HEK293T (cell line): ENCODE measurements around the gene TBX20.

ENCODE experiments used
- CTCF ChIA-PET: fragments of 350-600 bp; formaldehyde crosslinking; extraction: SDS; loops from one replicate; lab custom pipeline; 2021; ENCODE audit warnings: antibody characterized with exemption, inconsistent platforms; lab: Yijun Ruan, JAX
- POLR2A ChIA-PET: fragments of 350-600 bp; formaldehyde crosslinking; extraction: SDS; loops from one replicate; lab custom pipeline; 2020; ENCODE audit warnings: antibody characterized with exemption, inconsistent platforms; lab: Yijun Ruan, JAX
- DNase-seq: peaks from one replicate; pipeline ENCODE4 v3.0.0; 2012; ENCODE audit warnings: mixed read lengths; ENCODE audit errors: extremely low spot score
- ARNT ChIP-seq: fragments of 450-650 bp; IDR thresholded peaks from 2 replicates; pipeline ENCODE4 v1.6.1; 2017; ENCODE audit warnings: mild to moderate bottlenecking
- BHLHE40 ChIP-seq: fragments of 450-650 bp; IDR thresholded peaks from 2 replicates; pipeline ENCODE4 v1.6.1; 2016; ENCODE audit warnings: mild to moderate bottlenecking, moderate library complexity, borderline replicate concordance
- CTBP1 ChIP-seq: fragments of 450-650 bp; IDR thresholded peaks from 2 replicates; pipeline ENCODE4 v1.6.1; 2016; ENCODE audit warnings: borderline replicate concordance
- ELF4 ChIP-seq: fragments of 450-650 bp; IDR thresholded peaks from 2 replicates; pipeline ENCODE4 v1.6.1; 2017; ENCODE audit warnings: antibody characterized with exemption
- FOXA1 ChIP-seq: fragments of 450-650 bp; IDR thresholded peaks from 2 replicates; pipeline ENCODE4 v1.6.1; 2016; ENCODE audit warnings: mild to moderate bottlenecking
- FOXK2 ChIP-seq: fragments of 450-650 bp; IDR thresholded peaks from 2 replicates; pipeline ENCODE4 v1.6.1; 2016; ENCODE audit warnings: mild to moderate bottlenecking
- FOXM1 ChIP-seq: fragments of 450-650 bp; IDR thresholded peaks from 2 replicates; pipeline ENCODE4 v1.6.1; 2017; ENCODE audit warnings: mild to moderate bottlenecking, borderline replicate concordance
- HDGF ChIP-seq: fragments of 450-650 bp; IDR thresholded peaks from 2 replicates; pipeline ENCODE4 v1.6.1; 2017; ENCODE audit warnings: antibody characterized with exemption, borderline replicate concordance
- L3MBTL2 ChIP-seq: fragments of 450-650 bp; conservative IDR thresholded peaks from 2 replicates; pipeline ENCODE4 v1.6.1; 2016; ENCODE audit warnings: mild to moderate bottlenecking
- LEF1 ChIP-seq: fragments of 450-650 bp; IDR thresholded peaks from 2 replicates; pipeline ENCODE4 v1.6.1; 2017; ENCODE audit warnings: mild to moderate bottlenecking, borderline replicate concordance
- NFRKB ChIP-seq: fragments of 450-650 bp; IDR thresholded peaks from 2 replicates; pipeline ENCODE4 v1.6.1; 2016; ENCODE audit warnings: mild to moderate bottlenecking, moderate library complexity
- SP1 ChIP-seq: fragments of 450-650 bp; IDR thresholded peaks from 2 replicates; pipeline ENCODE4 v1.6.1; 2017
- SUZ12 ChIP-seq: fragments of 450-650 bp; IDR thresholded peaks from 2 replicates; pipeline ENCODE4 v1.6.1; 2016; ENCODE audit warnings: mild to moderate bottlenecking
- TARDBP ChIP-seq: fragments of 450-650 bp; IDR thresholded peaks from 2 replicates; pipeline ENCODE4 v1.6.1; 2016
- ZNF384 ChIP-seq: fragments of 450-650 bp; IDR thresholded peaks from 2 replicates; pipeline ENCODE4 v1.6.1; 2016
- TF ChIP-seq, protein P1 (sequence below): fragments of 450-650 bp; IDR thresholded peaks from 2 replicates; pipeline ENCODE4 v1.6.1; 2016

TBX20 gene

DNA sequence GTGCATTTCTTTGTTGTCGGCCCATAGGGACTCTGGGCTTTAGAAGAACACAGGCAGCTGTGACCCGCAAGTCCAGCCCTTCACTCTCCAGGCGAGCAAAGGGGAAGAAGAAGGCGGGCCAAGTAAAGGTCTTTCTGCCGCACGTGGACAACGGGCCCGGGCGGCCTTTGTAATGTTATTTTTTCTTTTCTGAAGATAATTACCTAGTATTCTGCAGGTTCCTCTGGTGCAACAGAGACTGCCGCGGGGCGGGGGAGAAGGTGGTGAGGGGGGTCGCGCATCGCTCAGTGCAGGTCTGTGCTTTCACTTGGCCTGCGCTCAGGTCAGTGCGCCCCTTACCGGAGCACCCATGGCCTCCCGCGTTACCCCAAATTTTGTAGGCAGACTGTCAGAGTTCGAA is 7.1 kb upstream of the TBX20 start:
- POLR2A ChIA-PET, result no interaction called here
- DNase-seq, result no peak
- TF ChIP-seq BHLHE40 (no peak), FOXM1 (no peak), SP1 (no peak), L3MBTL2 (no peak), ZNF384 (no peak), NFRKB (no peak), FOXA1 (no peak), LEF1 (no peak), HDGF (no peak), SUZ12 (no peak), CTBP1 (no peak)
- TF ChIP-seq, protein P1, sequence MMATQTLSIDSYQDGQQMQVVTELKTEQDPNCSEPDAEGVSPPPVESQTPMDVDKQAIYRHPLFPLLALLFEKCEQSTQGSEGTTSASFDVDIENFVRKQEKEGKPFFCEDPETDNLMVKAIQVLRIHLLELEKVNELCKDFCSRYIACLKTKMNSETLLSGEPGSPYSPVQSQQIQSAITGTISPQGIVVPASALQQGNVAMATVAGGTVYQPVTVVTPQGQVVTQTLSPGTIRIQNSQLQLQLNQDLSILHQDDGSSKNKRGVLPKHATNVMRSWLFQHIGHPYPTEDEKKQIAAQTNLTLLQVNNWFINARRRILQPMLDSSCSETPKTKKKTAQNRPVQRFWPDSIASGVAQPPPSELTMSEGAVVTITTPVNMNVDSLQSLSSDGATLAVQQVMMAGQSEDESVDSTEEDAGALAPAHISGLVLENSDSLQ, result no peak
- CTCF ChIA-PET, result no interaction called here

DNA sequence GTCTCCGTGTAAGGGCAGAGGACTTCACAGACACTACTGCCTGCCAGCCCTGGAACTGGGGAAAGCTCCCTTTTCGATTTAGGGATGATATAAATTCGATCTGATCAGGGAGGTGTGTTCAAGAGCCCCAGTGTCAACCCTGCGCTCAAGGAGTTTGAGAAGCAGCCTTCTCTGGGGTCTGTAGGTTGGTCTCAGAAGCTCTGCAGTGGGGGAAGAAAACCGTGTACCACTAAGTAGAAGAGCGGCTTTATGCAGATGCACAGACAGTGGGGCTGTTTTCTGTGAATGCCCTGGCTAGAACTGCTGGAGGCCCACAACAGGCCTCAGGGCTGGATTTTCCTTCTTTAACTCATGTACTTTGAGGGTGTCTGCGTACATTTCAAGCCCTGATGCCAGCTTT is 6.3 kb upstream of the TBX20 start:
- DNase-seq, result no peak
- no peak for TF ChIP-seq LEF1
- no peak for TF ChIP-seq CTBP1
- POLR2A ChIA-PET, result no interaction called here
- CTCF ChIA-PET, result no interaction called here

DNA sequence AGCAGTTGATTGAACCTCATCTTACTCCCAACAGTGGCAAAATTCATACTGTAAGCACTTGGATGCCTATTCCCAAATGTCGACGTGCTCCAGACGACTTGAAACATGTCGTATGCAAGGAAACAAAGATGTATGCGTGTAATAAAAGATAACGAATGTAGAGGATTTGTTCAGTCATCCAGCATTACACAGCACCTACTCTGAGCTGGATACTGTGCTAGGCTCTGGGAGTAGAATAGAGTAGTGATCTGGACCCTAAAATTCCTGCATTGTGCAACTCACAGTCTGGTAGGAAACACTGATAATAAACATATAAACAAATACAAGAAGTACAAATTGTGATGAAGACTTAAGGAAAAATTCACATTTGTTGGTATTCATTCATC is 5.6 kb upstream of the TBX20 start:
- TF ChIP-seq ZNF384, result no peak
- no peak for TF ChIP-seq FOXM1
- TF ChIP-seq, protein P1, result no peak
- TF ChIP-seq BHLHE40, result no peak
- TF ChIP-seq CTBP1, result no peak
- TF ChIP-seq SP1, result no peak
- TF ChIP-seq TARDBP, result no peak
- no peak for TF ChIP-seq FOXK2
- TF ChIP-seq ELF4, result no peak
- no peak for TF ChIP-seq ARNT
- TF ChIP-seq LEF1, result no peak
- TF ChIP-seq L3MBTL2, result no peak
- no peak for TF ChIP-seq SUZ12
- no peak for TF ChIP-seq HDGF
- TF ChIP-seq NFRKB, result no peak
- no peak for TF ChIP-seq FOXA1
- DNase-seq, result no peak
- CTCF ChIA-PET, result no interaction called here
- POLR2A ChIA-PET, result no interaction called here

DNA sequence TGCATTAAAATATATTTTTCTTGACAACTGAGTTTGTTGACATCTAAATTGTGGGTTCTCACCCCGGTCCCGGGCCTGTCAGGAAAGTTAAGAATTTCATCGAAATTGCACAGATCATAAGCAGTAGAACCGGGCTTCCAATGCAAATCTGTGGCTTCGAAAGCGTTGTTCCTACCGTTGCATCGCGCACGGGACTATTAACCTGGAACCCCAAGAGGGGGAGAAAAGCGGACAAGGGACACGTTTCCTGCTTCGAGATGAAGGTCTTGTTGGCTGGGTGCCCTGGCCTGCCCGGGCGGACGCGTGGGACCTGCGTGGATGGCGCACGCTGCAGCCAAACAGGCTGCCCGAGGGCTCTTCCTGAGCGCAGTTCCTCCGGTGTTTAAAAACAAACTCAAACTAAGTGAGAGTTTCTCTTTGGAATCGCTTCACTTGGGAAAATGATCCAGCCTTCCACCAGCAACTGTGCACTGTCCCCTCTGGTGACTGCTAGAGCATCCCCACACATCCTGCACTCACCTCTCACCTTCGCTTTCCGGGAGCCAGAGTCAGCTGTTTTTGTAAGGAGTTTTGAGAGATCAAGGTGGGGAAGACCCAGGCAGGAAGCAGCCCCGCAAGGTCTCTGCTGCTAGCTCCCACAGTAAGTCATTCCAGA is 5.1 kb upstream of the TBX20 start:
- ChIA-PET POLR2A (no interaction called here), CTCF (no interaction called here)
- no peak for TF ChIP-seq FOXM1
- no peak for TF ChIP-seq LEF1
- TF ChIP-seq FOXA1, result no peak
- TF ChIP-seq SUZ12, result no peak

DNA sequence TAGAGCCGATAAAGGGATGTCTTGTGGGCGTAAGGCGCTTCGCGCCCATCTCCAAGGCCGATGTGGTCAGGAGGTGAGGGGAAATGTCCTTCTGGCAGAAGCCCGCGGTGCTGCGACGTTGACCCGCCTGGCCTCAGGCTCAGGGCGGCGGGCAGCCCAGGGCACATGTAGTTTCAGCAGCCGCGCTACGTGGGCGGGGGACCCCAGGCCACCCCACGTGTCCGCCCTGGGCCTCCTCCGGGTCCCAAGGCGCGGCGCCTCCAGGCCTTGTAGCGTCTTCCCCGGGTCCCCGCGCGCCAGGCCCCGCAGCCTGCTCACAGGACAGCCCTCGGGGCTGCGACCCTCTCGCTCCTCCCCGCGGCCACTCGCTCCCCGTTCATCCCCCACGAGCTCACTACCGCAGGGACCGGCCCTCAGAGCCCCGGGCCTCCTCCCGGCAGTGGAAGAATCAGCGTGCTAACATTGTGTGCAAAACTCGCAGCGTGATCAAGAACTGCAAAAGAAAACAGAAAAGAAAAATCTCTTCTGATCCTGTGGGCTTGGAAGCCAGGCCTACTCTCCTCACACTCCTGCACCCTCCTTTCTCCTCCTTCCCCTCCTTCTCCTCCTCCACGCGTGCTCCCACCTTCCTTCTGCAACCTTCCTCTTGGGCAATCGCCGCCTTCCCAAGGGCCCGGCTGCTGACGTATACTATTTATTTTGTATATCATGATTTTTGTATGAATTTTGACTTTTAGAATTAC is 4.4 kb upstream of the TBX20 start:
- CTCF ChIA-PET, result no interaction called here

More for the DNA sequence above, 5.1 kb upstream of the TBX20 start:
- no peak for DNase-seq

DNA sequence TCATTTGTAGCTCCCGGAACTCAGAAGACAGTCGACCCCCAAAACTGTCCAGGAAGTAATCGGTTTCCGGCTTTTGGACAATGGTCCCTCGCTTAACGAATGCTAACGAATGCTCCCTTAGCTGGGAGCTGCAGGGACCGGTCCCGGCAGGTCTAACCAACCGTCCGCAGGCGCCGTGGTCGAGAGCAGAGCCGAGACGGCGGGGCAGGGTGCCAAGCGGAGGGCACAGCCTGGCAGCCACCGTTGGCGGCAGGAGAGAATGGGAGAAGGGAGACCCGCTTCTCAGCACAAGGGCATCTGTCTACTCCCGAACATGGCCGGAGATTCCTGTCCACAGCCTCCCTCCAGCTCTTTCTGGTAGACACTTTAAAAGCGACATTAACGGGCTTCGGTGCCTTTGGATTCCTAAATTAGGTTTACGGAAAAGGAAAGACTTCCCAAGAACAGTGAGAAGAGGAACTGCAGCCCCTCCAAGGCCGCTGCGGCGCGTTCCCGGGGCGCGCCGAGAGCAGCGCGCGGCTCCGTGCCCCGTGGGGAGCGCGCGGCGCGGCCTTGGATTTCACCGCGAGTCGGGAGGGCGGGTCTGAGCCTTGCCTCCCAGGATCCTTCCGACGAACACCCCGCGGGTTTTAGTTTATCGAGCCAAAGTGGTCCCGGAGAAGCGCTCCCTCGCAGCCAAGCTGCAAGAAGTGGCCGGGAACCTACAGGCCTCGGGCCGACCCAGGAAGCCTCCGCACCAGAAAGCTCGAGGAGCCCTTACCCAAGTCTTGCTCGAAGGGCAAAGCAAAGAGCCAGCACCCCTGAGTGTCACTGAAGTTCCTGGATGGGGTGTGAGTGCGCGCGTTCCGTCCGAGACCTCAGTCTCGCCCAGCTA is 3.6 kb upstream of the TBX20 start:
- POLR2A ChIA-PET, result no interaction called here
- CTCF ChIA-PET, result no interaction called here
- no peak for TF ChIP-seq LEF1
- no peak for TF ChIP-seq SP1
- TF ChIP-seq ARNT, result no peak
- TF ChIP-seq SUZ12, result no peak
- TF ChIP-seq ZNF384, result no peak
- TF ChIP-seq HDGF, result no peak
- DNase-seq, result no peak

More for the DNA sequence above, 4.4 kb upstream of the TBX20 start:
- POLR2A ChIA-PET, result no interaction called here
- no peak for DNase-seq
- no peak for TF ChIP-seq ZNF384

DNA sequence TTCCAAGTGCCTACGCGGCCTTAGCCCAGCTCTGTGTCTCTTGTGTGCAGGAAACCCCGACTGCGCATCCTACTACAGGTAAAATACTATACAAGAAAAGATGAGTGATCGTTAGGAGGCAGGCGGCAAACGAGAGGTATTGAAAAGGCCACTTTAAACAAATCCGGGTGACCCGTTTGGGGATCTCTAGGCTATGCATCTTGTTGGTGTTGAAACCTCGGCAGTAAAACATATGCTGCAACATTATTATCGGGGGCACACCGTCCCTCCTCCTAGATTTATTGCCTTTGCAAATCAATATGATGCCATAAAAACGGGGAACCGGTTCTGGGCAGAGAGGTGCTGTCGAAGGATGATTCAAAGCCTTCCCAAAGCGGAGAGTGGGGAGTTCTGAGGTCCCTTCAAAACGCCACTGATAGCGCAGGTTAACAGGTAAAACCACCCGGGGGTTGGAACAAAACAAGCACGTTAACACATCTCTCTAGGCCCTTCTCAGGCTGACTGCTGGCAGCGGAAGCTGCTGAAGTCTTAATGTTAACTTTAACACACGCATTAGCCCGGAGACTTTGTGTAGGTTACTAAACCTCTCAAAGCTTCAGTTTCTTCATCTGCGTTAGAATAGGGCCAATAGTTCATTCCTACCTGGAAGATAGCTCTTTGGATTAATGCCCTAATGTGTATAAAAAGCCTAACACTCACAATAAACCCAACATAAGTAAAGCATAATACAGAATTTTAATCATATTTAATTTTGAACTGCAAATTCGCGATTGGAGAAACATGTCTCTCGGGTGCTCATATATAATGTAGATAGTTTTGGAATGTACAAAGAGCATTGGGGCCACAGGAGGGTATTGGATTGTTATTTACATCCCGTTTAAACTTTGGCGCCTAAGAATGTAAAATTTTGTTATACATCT is 2.6 kb upstream of the TBX20 start:
- no peak for DNase-seq
- TF ChIP-seq BHLHE40 (no peak), NFRKB (no peak), ZNF384 (no peak), FOXM1 (no peak), FOXA1 (no peak), ELF4 (no peak)
- TF ChIP-seq, protein P1, result no peak
- ChIA-PET CTCF (no interaction called here), POLR2A (no interaction called here)
